Neuron (in vitro differentiated cells): Measurements from ENCODE around the gene UGT1A10.

Source experiments
- H2AFZ ChIP-seq: one replicate; pipeline ENCODE4 v1.6.1; 2013; ENCODE audit warnings: low read depth, mild to moderate bottlenecking, inconsistent platforms, low read length, moderate library complexity
- H3K27me3 ChIP-seq: one replicate; pipeline ENCODE4 v1.6.1; 2013; ENCODE audit warnings: low read length; ENCODE audit not compliant: insufficient read depth
- H3K36me3 ChIP-seq: one replicate; pipeline ENCODE4 v1.6.1; 2013; ENCODE audit warnings: low read length; ENCODE audit not compliant: insufficient read depth
- H3K4me1 ChIP-seq: one replicate; pipeline ENCODE4 v1.6.1; 2013; ENCODE audit warnings: low read length; ENCODE audit not compliant: insufficient read depth
- H3K4me3 ChIP-seq: 2 replicates; pipeline ENCODE4 v1.5.1; 2013; ENCODE audit warnings: mild to moderate bottlenecking, low read length, moderate library complexity
- H3K9me3 ChIP-seq: one replicate; pipeline ENCODE4 v1.6.1; 2013; ENCODE audit warnings: low read length

Gene UGT1A10

GRCh38 chr2:233803292-233803911, 167.2 kb downstream of the UGT1A10 start:
- no peak overlapping the region for H2AFZ ChIP-seq
- H3K36me3 ChIP-seq, result no peaks in the 10 kb centered on the region
- H3K4me3 ChIP-seq, result no peak overlapping the region
- H3K4me1 ChIP-seq, result no peaks in the 10 kb centered on the region
- H3K9me3 ChIP-seq, result no peaks in the 10 kb centered on the region
- H3K27me3 ChIP-seq, result no peaks in the 10 kb centered on the region

- Histone ChIP-seq H3K36me3 (no peaks in the 10 kb centered on the region), H2AFZ (no peak overlapping the region), H3K4me3 (no peak overlapping the region), H3K9me3 (no peaks in the 10 kb centered on the region), H3K4me1 (no peaks in the 10 kb centered on the region), H3K27me3 (no peaks in the 10 kb centered on the region)
Observed at GRCh38 chr2:233803994-233804393, 167.7 kb downstream of the UGT1A10 start.

- Histone ChIP-seq H2AFZ (no peak overlapping the region), H3K4me3 (no peak overlapping the region), H3K36me3 (no peaks in the 10 kb centered on the region), H3K4me1 (no peaks in the 10 kb centered on the region), H3K27me3 (no peaks in the 10 kb centered on the region), H3K9me3 (no peaks in the 10 kb centered on the region)
Observed at GRCh38 chr2:233807215-233807865, 171.1 kb downstream of the UGT1A10 start.

- Histone ChIP-seq H2AFZ (no peak overlapping the region), H3K27me3 (no peaks in the 10 kb centered on the region), H3K4me3 (no peak overlapping the region), H3K9me3 (no peaks in the 10 kb centered on the region), H3K4me1 (no peaks in the 10 kb centered on the region), H3K36me3 (no peaks in the 10 kb centered on the region)
Observed at GRCh38 chr2:233807966-233808935, 172.0 kb downstream of the UGT1A10 start.

DNA sequence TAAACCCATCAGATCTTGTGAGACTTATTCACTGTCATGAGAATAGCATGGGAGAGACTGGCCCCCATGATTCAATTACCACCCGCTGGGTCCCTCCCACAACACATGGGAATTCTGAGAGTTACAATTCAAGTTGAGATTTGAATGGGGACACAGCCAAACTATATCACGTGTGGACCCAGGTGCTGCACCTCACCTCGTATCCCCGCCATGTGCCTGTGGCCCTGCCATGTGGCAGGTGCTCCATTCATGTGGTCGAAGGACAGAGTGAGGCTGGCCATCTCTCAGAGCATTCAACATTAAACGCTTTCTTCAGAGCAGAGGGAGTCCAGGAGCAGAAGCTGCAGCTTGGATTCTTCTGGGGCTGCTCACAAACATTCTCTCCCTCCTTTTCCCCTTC, 174.1 kb downstream of the UGT1A10 start:
- Histone ChIP-seq H3K27me3 (no peaks in the 10 kb centered on the region), H3K4me3 (no peak overlapping the region), H2AFZ (no peak overlapping the region), H3K9me3 (no peaks in the 10 kb centered on the region), H3K36me3 (no peaks in the 10 kb centered on the region), H3K4me1 (no peaks in the 10 kb centered on the region)

DNA sequence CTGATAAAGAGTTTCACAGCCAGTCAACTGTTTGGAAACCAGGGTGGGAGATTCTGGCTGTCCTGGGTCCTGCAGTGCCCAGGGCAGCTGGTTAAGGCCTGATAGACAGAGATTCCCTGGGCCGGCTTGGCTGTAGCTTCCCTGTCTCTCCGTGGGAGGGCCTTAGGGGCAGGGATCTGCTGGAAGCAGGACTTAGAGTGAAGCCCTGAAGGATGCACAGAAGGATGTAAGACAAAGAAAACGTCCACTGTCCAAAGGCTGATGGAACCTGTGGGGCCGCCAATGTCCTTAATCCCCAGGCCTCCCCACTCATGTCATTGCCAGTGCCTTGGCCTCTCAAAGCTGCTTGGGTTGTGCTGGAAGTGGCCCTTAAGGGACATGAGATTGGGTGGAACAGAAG, 174.8 kb downstream of the UGT1A10 start:
- Histone ChIP-seq H2AFZ (no peak overlapping the region), H3K9me3 (no peaks in the 10 kb centered on the region), H3K27me3 (no peaks in the 10 kb centered on the region), H3K4me1 (no peaks in the 10 kb centered on the region), H3K36me3 (no peaks in the 10 kb centered on the region), H3K4me3 (no peak overlapping the region)

DNA sequence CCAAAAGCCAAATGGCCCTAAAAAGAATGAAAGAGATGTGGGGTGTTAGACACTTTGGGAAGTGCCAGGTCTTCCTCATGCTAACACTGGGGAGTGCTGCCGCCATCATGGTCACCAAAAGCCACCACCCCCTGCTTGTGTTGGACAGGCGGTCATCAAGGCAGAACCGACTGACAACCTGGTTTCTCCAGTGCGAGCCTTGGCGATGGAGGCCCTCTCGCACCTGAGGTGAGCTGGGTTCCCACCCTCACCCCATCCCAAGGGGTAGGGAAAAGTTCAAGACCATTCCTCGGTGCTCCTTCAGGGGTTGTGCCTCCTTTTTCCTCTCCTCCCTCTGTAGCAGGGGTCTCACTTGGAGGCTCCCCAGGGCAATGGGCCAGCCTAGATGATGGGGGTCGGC, 175.5 kb downstream of the UGT1A10 start:
- H3K4me3 ChIP-seq, result no peak overlapping the region
- no peaks in the 10 kb centered on the region for H3K4me1 ChIP-seq
- no peaks in the 10 kb centered on the region for H3K27me3 ChIP-seq
- H3K36me3 ChIP-seq, result no peaks in the 10 kb centered on the region
- H2AFZ ChIP-seq, result no peak overlapping the region
- no peaks in the 10 kb centered on the region for H3K9me3 ChIP-seq

GRCh38 chr2:233813236-233814055, 177.2 kb downstream of the UGT1A10 start:
- Histone ChIP-seq H3K36me3 (no peaks in the 10 kb centered on the region), H2AFZ (no peak overlapping the region), H3K4me1 (no peaks in the 10 kb centered on the region), H3K4me3 (no peak overlapping the region), H3K27me3 (no peaks in the 10 kb centered on the region), H3K9me3 (no peaks in the 10 kb centered on the region)

- H2AFZ ChIP-seq, result no peak overlapping the region
Observed at GRCh38 chr2:233814056-233814835, 178.0 kb downstream of the UGT1A10 start.

GRCh38 chr2:233815861-233816260, 179.6 kb downstream of the UGT1A10 start:
- no peak overlapping the region for H3K4me3 ChIP-seq
- H3K9me3 ChIP-seq, result no peaks in the 10 kb centered on the region
- H3K4me1 ChIP-seq, result no peaks in the 10 kb centered on the region
- H3K36me3 ChIP-seq, result no peaks in the 10 kb centered on the region
- no peaks in the 10 kb centered on the region for H3K27me3 ChIP-seq
- no peak overlapping the region for H2AFZ ChIP-seq

More at GRCh38 chr2:233814056-233814835, 178.0 kb downstream of the UGT1A10 start:
- H3K4me3 ChIP-seq, result no peak overlapping the region
- H3K27me3 ChIP-seq, result no peaks in the 10 kb centered on the region
- no peaks in the 10 kb centered on the region for H3K4me1 ChIP-seq
- no peaks in the 10 kb centered on the region for H3K9me3 ChIP-seq
- no peaks in the 10 kb centered on the region for H3K36me3 ChIP-seq

DNA sequence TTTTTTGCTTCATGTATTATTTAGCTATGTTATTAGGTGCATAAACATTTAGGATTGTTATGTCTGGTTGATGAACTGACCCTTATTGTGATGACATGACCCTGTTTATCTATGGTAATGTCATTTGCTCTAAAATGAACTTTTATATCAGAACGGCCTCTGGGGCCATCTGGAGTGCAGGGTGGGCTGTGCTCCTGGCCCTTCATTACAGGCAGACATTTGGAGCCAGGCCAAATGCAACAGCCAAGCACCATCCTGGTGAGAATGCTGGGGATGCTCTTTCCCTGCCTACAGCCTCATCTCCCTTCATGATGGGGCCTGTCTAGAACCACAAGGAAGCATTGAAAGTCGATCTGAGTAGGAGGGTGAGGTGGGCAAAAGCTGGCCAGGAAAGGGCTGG, 180.1 kb downstream of the UGT1A10 start:
- Histone ChIP-seq H3K4me1 (no peaks in the 10 kb centered on the region), H2AFZ (no peak overlapping the region), H3K27me3 (no peaks in the 10 kb centered on the region), H3K4me3 (no peak overlapping the region), H3K9me3 (no peaks in the 10 kb centered on the region), H3K36me3 (no peaks in the 10 kb centered on the region)

DNA sequence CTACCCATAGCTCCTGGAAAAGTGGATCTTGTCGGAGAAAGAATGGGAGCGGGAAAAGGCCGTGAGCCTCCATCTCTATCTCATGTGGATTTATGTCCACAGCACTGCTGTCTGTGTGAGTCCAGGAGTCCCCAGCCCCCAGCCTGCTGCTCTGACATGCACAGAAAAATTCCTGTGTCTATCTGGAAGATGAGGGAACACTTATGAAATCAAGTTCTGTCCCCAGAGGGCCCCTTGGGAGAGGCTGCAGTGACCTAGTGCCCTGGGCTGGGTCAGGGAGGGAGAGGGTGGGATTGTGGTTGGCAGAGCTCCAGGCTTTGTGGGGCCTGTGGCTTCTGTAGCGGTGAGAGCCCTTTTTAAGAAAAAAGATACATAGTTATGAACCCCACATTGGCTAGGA, 180.5 kb downstream of the UGT1A10 start:
- H2AFZ ChIP-seq, result no peak overlapping the region
- no peaks in the 10 kb centered on the region for H3K9me3 ChIP-seq
- H3K36me3 ChIP-seq, result no peaks in the 10 kb centered on the region
- H3K4me3 ChIP-seq, result no peak overlapping the region
- no peaks in the 10 kb centered on the region for H3K27me3 ChIP-seq
- H3K4me1 ChIP-seq, result no peaks in the 10 kb centered on the region
